ENCODE measurements around the gene DUS3L.
"Not testable (repeated sequence)": the region's sequence is repeated elsewhere in the genome, so short reads cannot be mapped to it uniquely, and the experiment has no call there.

Gene DUS3L

GRCh38 chr19:5767949-5768348, 23.0 kb downstream of the DUS3L start:
- no peak for FAIRE-seq

DNA sequence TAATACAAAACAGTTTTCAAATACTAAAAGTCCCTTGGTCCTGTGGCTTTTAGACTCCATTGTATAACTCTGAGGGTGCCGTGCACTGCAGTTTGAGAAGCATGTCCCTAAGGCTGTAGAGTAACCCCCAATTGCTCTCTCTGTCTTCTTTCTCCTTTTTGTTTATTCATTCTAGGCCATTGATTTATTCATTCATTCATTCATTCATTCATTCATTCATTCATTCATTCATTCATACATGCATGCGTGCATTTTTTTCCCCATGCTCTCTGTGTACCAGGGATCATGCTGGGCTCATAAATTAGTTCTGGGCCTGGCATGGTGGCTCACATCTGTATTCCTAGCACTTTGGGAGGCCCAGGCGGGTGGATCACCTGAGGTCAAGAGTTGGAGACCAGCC, 25.7 kb downstream of the DUS3L start:
- FAIRE-seq = no peak

- FAIRE-seq = no peak
Measured at GRCh38 chr19:5762608-5763217, 28.2 kb downstream of the DUS3L start.

GRCh38 chr19:5753743-5754142, 37.2 kb downstream of the DUS3L start:
- no peak for FAIRE-seq

DNA sequence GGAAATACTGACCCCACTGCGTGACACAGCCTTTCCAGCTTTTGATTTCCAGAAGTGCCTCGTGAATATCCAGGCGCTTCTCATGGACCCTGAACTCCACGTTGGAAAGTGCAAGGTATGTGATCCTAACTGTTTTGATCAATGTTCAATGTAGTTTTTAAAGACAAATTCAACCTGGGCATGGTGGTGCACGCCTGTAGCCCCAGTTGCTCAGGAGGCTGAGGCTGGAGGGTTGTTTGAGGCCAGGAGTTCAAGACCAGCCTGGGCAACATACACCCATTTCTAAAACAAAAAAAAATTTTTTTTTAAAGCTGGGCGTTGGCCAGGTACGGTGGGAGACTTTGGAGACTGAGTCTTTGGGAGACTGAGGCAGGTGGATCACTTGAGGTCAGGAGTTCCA, 39.3 kb downstream of the DUS3L start:
- FAIRE-seq = no peak

GRCh38 chr19:5749505-5749904, 41.5 kb downstream of the DUS3L start:
- FAIRE-seq = no peak

DNA sequence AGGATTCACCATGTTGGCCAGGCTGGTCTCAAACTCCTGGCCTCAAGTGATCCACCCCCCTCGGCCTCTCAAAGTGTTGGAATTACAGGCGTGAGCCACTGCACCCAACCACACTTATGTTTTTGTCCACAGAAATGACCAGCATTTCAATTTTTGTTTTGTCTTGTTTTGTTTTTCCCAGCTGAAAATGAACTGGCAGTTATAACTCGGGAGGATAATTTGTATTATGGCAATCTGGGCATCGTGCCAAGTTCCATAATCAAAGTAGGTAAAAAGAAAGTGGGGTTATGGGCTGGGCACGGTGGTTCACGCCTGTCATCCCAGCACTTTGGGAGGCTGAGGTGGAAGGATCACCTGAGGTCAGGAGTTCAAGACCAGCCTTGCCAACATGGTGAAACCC, 42.0 kb downstream of the DUS3L start:
- FAIRE-seq = not testable (repeated sequence)

DNA sequence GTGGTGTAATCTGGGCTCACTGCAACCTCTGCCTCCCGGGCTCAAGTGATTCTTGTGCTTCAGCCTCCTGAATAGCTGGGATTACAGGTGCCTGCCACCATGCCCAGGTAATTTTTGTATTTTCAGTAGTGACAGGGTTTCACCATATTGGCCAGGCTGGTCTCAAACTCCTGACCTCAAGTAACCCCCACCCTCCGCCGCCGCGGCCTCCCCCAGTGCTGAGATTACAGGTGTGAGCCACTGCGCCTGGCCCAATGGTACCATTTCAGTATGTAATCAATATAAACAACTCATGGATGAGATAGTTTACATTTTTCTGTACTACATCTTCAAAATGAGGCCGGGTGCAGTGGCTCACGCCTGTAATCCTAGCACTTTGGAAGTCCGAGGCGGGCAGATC, 46.0 kb downstream of the DUS3L start:
- FAIRE-seq = not testable (repeated sequence)

GRCh38 chr19:5743630-5744029, 47.3 kb downstream of the DUS3L start:
- no peak for FAIRE-seq

DNA sequence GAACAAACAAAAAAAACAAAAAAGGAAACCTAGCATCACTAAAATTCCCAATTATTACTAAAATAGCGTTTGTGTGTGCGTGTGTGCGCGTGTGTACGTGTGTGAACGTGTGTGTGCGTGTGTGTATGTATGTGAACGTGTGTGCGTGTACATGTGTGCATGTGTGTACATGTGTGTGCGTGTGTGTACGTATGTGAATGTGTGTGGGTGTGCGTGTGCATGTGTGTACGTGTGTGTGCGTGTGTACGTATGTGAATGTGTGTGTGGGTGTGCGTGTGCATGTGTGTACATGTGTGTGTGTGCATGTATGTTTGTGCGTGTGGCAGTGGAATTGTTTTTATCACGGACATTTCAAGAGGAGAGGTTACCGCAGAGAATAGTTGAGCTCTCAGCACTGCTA, 48.9 kb downstream of the DUS3L start:
- no peak for FAIRE-seq

DNA sequence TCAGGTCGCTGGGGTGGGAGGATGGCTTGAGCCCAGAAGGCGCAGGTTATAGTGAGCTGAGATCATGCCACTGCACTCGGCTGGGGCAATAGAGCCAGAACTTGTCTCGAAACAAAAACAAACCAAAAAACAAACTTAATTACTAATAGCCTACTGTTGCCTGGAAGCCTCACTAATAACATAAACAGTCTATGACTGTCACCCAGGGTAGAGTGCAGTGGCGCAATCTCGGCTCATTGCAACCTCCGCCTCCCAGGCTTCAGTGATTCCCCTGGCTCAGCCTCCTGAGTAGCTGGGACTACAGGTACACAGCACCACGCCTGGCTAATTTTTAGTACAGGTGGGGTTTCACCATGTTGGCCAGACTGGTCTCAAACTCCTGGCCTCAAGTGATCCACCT, 52.5 kb downstream of the DUS3L start:
- FAIRE-seq = no peak
